Liver (tissue), 9 donors: ENCODE data around the gene ALG12. TPM values are rescaled to one million over a fixed set of nuclear protein-coding genes. Genes with fewer than 3 reads are reported as not detected.

Source experiments
- DNase-seq: peaks from one replicate; pipeline ENCODE4 v3.0.0-alpha.2; 2017; ENCODE audit warnings: low spot score
- H3K27ac ChIP-seq, 2 donors: one replicate each; pipeline ENCODE4 v1.7.0; 2013; ENCODE audit warnings: inconsistent platforms in 2 of 2, low read length in 2 of 2, control low read depth in 1 of 2, low read depth in 1 of 2, mild to moderate bottlenecking in 1 of 2
- H3K27me3 ChIP-seq, 4 donors: one replicate each; pipeline versions ENCODE4 v1.6.1 to v1.7.0; 2013; ENCODE audit warnings: low read length in 3 of 4, inconsistent platforms in 1 of 4, mild to moderate bottlenecking in 1 of 4, moderate library complexity in 1 of 4; ENCODE audit not compliant: control insufficient read depth in 4 of 4, insufficient read depth in 4 of 4
- H3K36me3 ChIP-seq, 4 donors: one replicate each; pipeline versions ENCODE4 v1.6.1 to v1.7.0; 2013; ENCODE audit warnings: low read length in 3 of 4, mild to moderate bottlenecking in 3 of 4, low read depth in 1 of 4, moderate library complexity in 1 of 4; ENCODE audit not compliant: control insufficient read depth in 4 of 4, insufficient read depth in 3 of 4
- H3K4me1 ChIP-seq, 4 donors: one replicate each; pipeline versions ENCODE4 v1.6.1 to v1.7.0; 2013; ENCODE audit warnings: low read length in 3 of 4, mild to moderate bottlenecking in 3 of 4, moderate library complexity in 1 of 4; ENCODE audit not compliant: control insufficient read depth in 4 of 4, insufficient read depth in 4 of 4
- H3K4me3 ChIP-seq, 3 donors: one replicate each; pipeline versions ENCODE4 v1.6.1 to v1.7.0; 2013; ENCODE audit warnings: low read length in 3 of 3, control low read depth in 1 of 3, low read depth in 1 of 3, mild to moderate bottlenecking in 1 of 3
- H3K9ac ChIP-seq, 2 donors: one replicate each; pipeline ENCODE4 v1.7.0; 2013; ENCODE audit warnings: low read length in 2 of 2, mild to moderate bottlenecking in 2 of 2, moderate library complexity in 2 of 2, control low read depth in 1 of 2, low read depth in 1 of 2
- H3K9me3 ChIP-seq, 4 donors: one replicate each; pipeline versions ENCODE4 v1.6.1 to v1.7.0; 2013; ENCODE audit warnings: low read length in 3 of 4; ENCODE audit not compliant: control insufficient read depth in 4 of 4
- ATF3 ChIP-seq: IDR thresholded peaks from 2 replicates; pipeline ENCODE4 v1.6.1; 2016; ENCODE audit warnings: antibody characterized with exemption
- CTCF ChIP-seq: fragments of 150-350 bp; IDR thresholded peaks from 2 replicates; pipeline ENCODE4 v1.5.1; 2017; ENCODE audit warnings: improper control_type of control experiment, low read depth, low read length; ENCODE audit not compliant: missing input control
- EGR1 ChIP-seq, 2 donors: IDR thresholded peaks; 2 replicates each; pipeline ENCODE4 v1.6.1; 2016 to 2018; ENCODE audit warnings: antibody characterized with exemption in 2 of 2, low read depth in 2 of 2
- FOXA1 ChIP-seq: IDR thresholded peaks from 2 replicates; pipeline ENCODE4 v1.6.1; 2016; ENCODE audit warnings: antibody characterized with exemption
- FOXA2 ChIP-seq: IDR thresholded peaks from 2 replicates; pipeline ENCODE4 v1.6.1; 2016; ENCODE audit warnings: antibody characterized with exemption
- GABPA ChIP-seq, 2 donors: IDR thresholded peaks in 1 of 2; conservative IDR thresholded peaks in 1 of 2; 2 replicates each; pipeline ENCODE4 v1.6.1; 2016; ENCODE audit warnings: antibody characterized with exemption in 2 of 2, mild to moderate bottlenecking in 1 of 2, moderate library complexity in 1 of 2
- HNF4A ChIP-seq, 2 donors: conservative IDR thresholded peaks; 2 replicates each; pipeline ENCODE4 v1.6.1; 2016; ENCODE audit warnings: antibody characterized with exemption in 2 of 2, mild to moderate bottlenecking in 2 of 2
- HNF4G ChIP-seq: IDR thresholded peaks from 2 replicates; pipeline ENCODE4 v1.6.1; 2016; ENCODE audit warnings: antibody characterized with exemption
- JUND ChIP-seq, 2 donors: IDR thresholded peaks; 2 replicates each; pipeline ENCODE4 v1.6.1; 2016; ENCODE audit warnings: antibody characterized with exemption in 2 of 2
- MAX ChIP-seq: IDR thresholded peaks from 2 replicates; pipeline ENCODE4 v1.6.1; 2016; ENCODE audit warnings: antibody characterized with exemption
- NR2F2 ChIP-seq: IDR thresholded peaks from 2 replicates; pipeline ENCODE4 v1.6.1; 2016; ENCODE audit warnings: antibody characterized with exemption
- RAD21 ChIP-seq, 2 donors: IDR thresholded peaks; 2 replicates each; pipeline ENCODE4 v1.6.1; 2016; ENCODE audit warnings: antibody characterized with exemption in 2 of 2, mild to moderate bottlenecking in 2 of 2
- REST ChIP-seq: IDR thresholded peaks from 2 replicates; pipeline ENCODE4 v1.6.1; 2016; ENCODE audit warnings: antibody characterized with exemption, mild to moderate bottlenecking
- RXRA ChIP-seq, 2 donors: IDR thresholded peaks; 2 replicates each; pipeline ENCODE4 v1.6.1; 2017 to 2018; ENCODE audit warnings: antibody characterized with exemption in 2 of 2, mild to moderate bottlenecking in 1 of 2
- SP1 ChIP-seq: IDR thresholded peaks from 2 replicates; pipeline ENCODE4 v1.6.1; 2018; ENCODE audit warnings: antibody characterized with exemption, mild to moderate bottlenecking
- YY1 ChIP-seq: IDR thresholded peaks from 2 replicates; pipeline ENCODE4 v1.6.1; 2016; ENCODE audit warnings: antibody characterized with exemption, mild to moderate bottlenecking
- ZBTB33 ChIP-seq: IDR thresholded peaks from 2 replicates; pipeline ENCODE4 v1.6.1; 2016; ENCODE audit warnings: antibody characterized with exemption
- WGBS: extraction: QIAGEN DNeasy Blood & Tissue Kit; methylation state at CpG from one replicate; pipeline ENCODE4 v1.1.7; 2013; 5-methylcytosine and 5-hydroxymethylcytosine counted together
- polyA plus RNA-seq, 2 donors: library from polyadenylated mRNA; stranded (reverse) in 1 of 2; unstranded in 1 of 2; fragments of 200-250 nt in 1 of 2; fragments of >200 nt in 1 of 2; fragmentation: Nextera tagmentation in 1 of 2; extraction: Ambion mirVana in 1 of 2; gene quantifications; one replicate each; pipeline versions ENCODE4 v1.2.1 to v1.2.3, GENCODE V29; 2013 to 2015
- total RNA-seq, 2 donors: library from RNA; depleted of rRNA; stranded (reverse); fragments of >200 nt; gene quantifications; one replicate each; pipeline ENCODE4 v1.2.3, GENCODE V29; 2014
- donor health status: healthy.
- donor health status: healthy.
- donor health status: healthy.
- donor health status: healthy.
- donor health status: healthy.

Gene ALG12
- total and polyA plus RNA-seq, 4 donors = 10.4 to 20.2 (median 14.0) TPM

GRCh38 chr22:49946612-49947295 lies 28.5 kb upstream of the ALG12 start:
- no peak for TF ChIP-seq JUND (IDR thresholded peaks at IDR 0.05)
- TF ChIP-seq RXRA (IDR thresholded peaks at IDR 0.05) = no peak
- TF ChIP-seq ATF3 = no peak
- TF ChIP-seq EGR1 (IDR thresholded peaks at IDR 0.05; ENCODE audit: low read depth in 2 of 2) = no peak
- no peak for TF ChIP-seq REST
- TF ChIP-seq MAX = no peak
- no peak for TF ChIP-seq FOXA1
- no peak for TF ChIP-seq GABPA (IDR thresholded peaks at IDR 0.05 in 1 of 2, conservative IDR thresholded peaks at IDR 0.05 in 1 of 2)
- TF ChIP-seq YY1 = no peak
- TF ChIP-seq HNF4A (conservative IDR thresholded peaks at IDR 0.05) = no peak
- TF ChIP-seq RAD21 (IDR thresholded peaks at IDR 0.05) = no peak
- TF ChIP-seq HNF4G = no peak
- no peak for TF ChIP-seq ZBTB33
- no peak for TF ChIP-seq CTCF
- no peak for TF ChIP-seq NR2F2
- no peak for TF ChIP-seq FOXA2
- TF ChIP-seq SP1 = no peak
- Histone ChIP-seq H3K36me3 (no peaks in the 10 kb centered on the region), H3K9ac (no peak overlapping the region), H3K9me3 (no peaks in the 10 kb centered on the region), H3K27ac (no peak overlapping the region), H3K4me3 (no peak overlapping the region), H3K27me3 (no peaks in the 10 kb centered on the region), H3K4me1 (peaks cover 2 to 30% (median 20%) of the 10 kb centered on the region in 4 donors)
- 86% methylated on average over 17 of the region's 17 CpGs for WGBS
- DNase-seq = no peak
